ENCODE results near the gene ITIH1.

DNA sequence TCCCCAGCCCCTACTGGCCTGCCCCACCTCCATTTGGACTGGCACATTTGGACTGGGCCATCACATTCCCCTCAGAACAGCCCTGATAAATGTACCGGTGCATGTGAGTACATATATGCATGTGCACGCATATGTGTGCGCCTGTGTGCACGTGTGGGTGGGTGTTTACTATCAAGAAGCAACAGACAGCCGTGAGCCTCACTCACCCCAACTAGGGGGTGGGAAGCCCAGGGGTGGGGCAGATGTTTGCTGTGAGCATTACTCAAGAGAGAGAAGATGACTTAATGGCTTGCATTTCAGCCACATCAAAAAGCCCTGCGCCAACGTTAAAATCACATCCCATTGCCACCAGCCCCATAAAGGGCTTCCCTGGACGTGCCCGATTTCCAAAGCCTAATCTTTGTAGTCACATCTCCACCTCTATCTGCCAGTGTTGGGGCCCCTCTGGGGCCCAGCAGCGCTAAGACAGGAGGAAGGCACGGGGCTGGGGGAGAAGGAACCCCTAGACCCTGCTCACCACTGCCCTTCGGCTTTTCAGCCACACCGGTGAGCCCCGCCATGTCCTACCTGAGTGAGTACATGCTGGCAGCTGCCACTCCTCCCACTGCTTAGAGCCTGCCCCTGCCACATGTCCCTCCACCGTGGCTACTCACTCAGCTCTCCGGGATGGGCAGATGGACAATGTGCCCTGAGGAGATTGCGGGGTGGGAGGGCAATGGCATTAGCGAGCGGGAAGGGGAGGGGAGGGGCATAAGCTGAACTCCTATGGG is 28.1 kb downstream of the ITIH1 start:
- TF ChIP-seq, protein P1, sequence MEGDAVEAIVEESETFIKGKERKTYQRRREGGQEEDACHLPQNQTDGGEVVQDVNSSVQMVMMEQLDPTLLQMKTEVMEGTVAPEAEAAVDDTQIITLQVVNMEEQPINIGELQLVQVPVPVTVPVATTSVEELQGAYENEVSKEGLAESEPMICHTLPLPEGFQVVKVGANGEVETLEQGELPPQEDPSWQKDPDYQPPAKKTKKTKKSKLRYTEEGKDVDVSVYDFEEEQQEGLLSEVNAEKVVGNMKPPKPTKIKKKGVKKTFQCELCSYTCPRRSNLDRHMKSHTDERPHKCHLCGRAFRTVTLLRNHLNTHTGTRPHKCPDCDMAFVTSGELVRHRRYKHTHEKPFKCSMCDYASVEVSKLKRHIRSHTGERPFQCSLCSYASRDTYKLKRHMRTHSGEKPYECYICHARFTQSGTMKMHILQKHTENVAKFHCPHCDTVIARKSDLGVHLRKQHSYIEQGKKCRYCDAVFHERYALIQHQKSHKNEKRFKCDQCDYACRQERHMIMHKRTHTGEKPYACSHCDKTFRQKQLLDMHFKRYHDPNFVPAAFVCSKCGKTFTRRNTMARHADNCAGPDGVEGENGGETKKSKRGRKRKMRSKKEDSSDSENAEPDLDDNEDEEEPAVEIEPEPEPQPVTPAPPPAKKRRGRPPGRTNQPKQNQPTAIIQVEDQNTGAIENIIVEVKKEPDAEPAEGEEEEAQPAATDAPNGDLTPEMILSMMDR (IDR thresholded peaks at IDR 0.05; ENCODE audit: low read length) = no peak
- no peak for TF ChIP-seq EZH2phosphoT487 (IDR thresholded peaks at IDR 0.05; ENCODE audit: low read length)

Measured in MM.1S (cell line).